ENCODE results near the gene ZFP64. TPM values are rescaled to one million over a fixed set of nuclear protein-coding genes. Genes with fewer than 3 reads are reported as not detected.

The ZFP64 gene
- total and polyA plus RNA-seq, 9 donors: 6.3 to 16.4 (median 9.8) TPM

- no peaks in the 10 kb centered on the region for H3K4me1 ChIP-seq (ENCODE audit: insufficient read depth)
- no peak overlapping the region for H3K4me3 ChIP-seq
- WGBS, 3 donors: 35 to 44% (median 37%) methylated on average over 4 of the region's 4 CpGs
- intact Hi-C loops (cut with DNase I): no loop called here
- TF ChIP-seq CTCF (IDR thresholded peaks at IDR 0.05) (no peak), POLR2A (IDR thresholded peaks at IDR 0.05) (no peak), EP300 (IDR thresholded peaks at IDR 0.05) (no peak)
- H3K27ac ChIP-seq: no peak overlapping the region
- H3K36me3 ChIP-seq: no peaks in the 10 kb centered on the region
- no peak for DNase-seq
- no peaks in the 10 kb centered on the region for H3K9me3 ChIP-seq
- H3K27me3 ChIP-seq: no peaks in the 10 kb centered on the region
Measured at GRCh38 chr20:52209154-52209571, 17.6 kb upstream of the ZFP64 start.

DNA sequence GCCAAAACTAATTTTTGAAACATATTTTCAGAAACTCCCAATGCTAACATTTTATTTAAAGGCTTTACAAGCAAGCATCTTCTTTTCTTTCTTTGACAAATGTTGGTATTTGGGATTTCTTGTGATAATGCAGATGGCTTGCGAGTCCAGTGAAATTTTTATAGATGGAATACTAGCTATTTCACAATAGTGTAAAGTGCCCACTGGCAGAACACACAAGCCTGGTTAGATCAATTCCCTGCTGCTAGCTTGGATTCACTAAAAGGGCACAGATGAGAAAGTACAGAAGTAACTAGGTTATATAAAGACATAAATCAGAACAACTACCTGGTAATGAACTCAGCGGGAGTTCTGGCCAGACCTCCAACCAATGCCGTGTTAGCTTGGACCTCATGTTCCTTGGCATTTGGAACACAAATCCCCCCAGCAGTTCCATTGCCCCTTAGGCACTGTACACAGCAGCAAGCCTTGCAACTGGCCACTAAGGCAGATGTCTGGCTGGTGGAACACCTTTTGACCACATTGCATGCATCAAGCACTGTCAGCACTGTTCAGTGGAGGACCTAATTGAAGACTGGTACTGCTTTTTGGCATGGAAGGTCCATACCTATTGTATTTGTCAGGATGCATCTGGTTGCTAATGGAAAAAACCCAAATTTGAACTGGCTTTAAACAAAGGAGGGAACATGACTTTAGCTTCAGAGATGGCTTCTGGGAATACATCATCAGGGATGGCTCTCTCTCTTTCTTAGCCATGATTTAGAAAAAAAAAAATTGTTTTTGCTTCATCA, 15.6 kb upstream of the ZFP64 start:
- Histone ChIP-seq H3K27me3 (no peaks in the 10 kb centered on the region), H3K36me3 (no peaks in the 10 kb centered on the region), H3K4me1 (ENCODE audit: insufficient read depth) (no peaks in the 10 kb centered on the region), H3K27ac (no peak overlapping the region), H3K4me3 (no peak overlapping the region), H3K9me3 (no peaks in the 10 kb centered on the region)
- WGBS, 3 donors: 86 to 91% (median 88%) methylated on average over 3 of the region's 3 CpGs
- intact Hi-C loops (cut with DNase I): no loop called here
- DNase-seq: no peak
- TF ChIP-seq POLR2A (IDR thresholded peaks at IDR 0.05) (no peak), CTCF (IDR thresholded peaks at IDR 0.05) (no peak), EP300 (IDR thresholded peaks at IDR 0.05) (no peak)

DNA sequence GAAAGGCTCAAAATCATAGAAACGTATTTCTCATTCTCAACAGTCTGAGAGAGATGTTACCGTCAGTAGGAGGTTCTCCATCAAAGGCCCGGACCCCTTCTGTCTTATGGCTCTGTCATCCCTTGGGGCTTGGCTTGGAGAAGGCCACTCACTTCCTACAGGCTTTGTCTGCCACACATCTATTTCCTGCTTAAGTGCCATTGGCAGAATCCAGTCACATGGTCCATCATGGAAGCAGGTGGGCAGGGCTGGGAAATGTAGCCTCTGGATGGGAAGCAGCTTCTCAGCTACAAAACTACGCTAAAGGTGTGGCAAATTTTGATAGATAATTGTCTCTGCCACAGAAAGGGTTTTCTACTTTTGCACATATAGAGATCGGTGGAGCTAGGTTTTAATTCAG, 12.6 kb upstream of the ZFP64 start:
- H3K4me1 ChIP-seq (ENCODE audit: insufficient read depth): no peaks in the 10 kb centered on the region
- no peaks in the 10 kb centered on the region for H3K27me3 ChIP-seq
- H3K36me3 ChIP-seq: no peaks in the 10 kb centered on the region
- TF ChIP-seq CTCF (IDR thresholded peaks at IDR 0.05) (no peak), POLR2A (IDR thresholded peaks at IDR 0.05) (no peak), EP300 (IDR thresholded peaks at IDR 0.05) (no peak)
- WGBS, 3 donors: 95 to 96% (median 95%) methylated on average over 5 of the region's 5 CpGs
- no peaks in the 10 kb centered on the region for H3K9me3 ChIP-seq
- DNase-seq: no peak
- intact Hi-C loops (cut with DNase I): no loop called here
- no peak overlapping the region for H3K27ac ChIP-seq
- H3K4me3 ChIP-seq: no peak overlapping the region

DNA sequence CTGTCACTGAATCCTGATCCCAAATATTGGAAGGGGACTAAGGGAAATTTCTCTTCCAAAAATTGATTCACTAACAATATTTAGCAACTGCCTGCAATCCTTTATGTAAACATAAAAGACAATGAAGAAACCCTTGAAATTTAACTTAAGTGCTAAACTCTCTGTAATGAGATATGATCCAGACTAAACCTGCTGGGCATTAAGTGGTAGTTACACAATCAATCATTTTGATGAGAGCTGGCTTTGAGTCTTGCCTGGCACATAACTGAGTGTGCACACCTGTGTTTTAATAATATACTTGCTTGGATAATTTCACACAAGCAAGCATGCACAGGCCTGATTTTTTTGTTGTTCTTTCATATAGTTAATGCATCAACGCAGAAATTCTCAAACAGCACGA, 9.8 kb upstream of the ZFP64 start:
- Histone ChIP-seq H3K9me3 (no peaks in the 10 kb centered on the region), H3K27ac (no peak overlapping the region), H3K4me1 (ENCODE audit: insufficient read depth) (no peaks in the 10 kb centered on the region), H3K36me3 (no peaks in the 10 kb centered on the region), H3K27me3 (no peaks in the 10 kb centered on the region), H3K4me3 (no peak overlapping the region)
- TF ChIP-seq CTCF (IDR thresholded peaks at IDR 0.05) (no peak), EP300 (IDR thresholded peaks at IDR 0.05) (no peak), POLR2A (IDR thresholded peaks at IDR 0.05) (no peak)
- intact Hi-C loops (cut with DNase I): no loop called here
- 93 to 95% (median 94%) methylated on average over 2 of the region's 2 CpGs for WGBS, 3 donors
- no peak for DNase-seq
